GM12872 (cell line): Measurements from ENCODE around the gene KLF4.
A peak's percentile ranks its signal among the peaks of the same experiment; 100 is the strongest.

Experiments used
- TF ChIP-seq, protein P1 (sequence below): IDR thresholded peaks from 3 replicates; pipeline ENCODE4 v1.5.1; 2011; ENCODE audit warnings: low read depth, mild to moderate bottlenecking, low read length, moderate library complexity; ENCODE audit not compliant: insufficient read depth

Gene KLF4

DNA sequence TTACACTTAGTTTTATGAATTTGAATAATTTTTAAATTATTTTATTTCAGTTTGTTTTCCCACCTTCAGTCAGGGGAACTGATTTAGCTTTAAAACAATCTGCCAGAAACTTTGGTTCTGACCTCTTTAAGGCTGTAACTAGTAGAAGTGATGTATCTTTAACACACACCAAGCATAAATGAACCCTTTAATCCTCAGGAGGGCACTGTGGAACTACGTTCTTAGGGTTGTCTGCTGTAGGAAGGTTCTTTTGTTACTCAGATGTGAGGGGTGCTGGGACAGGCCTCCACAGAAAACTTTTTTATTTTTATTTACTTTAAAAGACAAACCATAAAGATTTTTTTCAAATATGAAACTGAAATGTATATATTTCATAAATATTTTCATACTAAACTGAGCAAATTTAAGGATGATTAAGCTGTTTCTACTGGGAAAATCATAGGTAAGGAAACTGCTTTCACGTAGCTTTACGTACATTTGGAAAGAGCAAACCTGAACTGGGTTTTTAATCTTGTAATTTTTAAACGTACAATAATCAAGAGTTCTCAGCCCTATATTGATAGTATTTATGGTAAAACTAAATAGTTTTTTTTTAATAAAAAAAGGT, 5.3 kb downstream of the KLF4 start:
- TF ChIP-seq, protein P1, sequence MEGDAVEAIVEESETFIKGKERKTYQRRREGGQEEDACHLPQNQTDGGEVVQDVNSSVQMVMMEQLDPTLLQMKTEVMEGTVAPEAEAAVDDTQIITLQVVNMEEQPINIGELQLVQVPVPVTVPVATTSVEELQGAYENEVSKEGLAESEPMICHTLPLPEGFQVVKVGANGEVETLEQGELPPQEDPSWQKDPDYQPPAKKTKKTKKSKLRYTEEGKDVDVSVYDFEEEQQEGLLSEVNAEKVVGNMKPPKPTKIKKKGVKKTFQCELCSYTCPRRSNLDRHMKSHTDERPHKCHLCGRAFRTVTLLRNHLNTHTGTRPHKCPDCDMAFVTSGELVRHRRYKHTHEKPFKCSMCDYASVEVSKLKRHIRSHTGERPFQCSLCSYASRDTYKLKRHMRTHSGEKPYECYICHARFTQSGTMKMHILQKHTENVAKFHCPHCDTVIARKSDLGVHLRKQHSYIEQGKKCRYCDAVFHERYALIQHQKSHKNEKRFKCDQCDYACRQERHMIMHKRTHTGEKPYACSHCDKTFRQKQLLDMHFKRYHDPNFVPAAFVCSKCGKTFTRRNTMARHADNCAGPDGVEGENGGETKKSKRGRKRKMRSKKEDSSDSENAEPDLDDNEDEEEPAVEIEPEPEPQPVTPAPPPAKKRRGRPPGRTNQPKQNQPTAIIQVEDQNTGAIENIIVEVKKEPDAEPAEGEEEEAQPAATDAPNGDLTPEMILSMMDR, result 0 out of 3 replicates have a peak, but pooled peaks have one; percentile 17

DNA sequence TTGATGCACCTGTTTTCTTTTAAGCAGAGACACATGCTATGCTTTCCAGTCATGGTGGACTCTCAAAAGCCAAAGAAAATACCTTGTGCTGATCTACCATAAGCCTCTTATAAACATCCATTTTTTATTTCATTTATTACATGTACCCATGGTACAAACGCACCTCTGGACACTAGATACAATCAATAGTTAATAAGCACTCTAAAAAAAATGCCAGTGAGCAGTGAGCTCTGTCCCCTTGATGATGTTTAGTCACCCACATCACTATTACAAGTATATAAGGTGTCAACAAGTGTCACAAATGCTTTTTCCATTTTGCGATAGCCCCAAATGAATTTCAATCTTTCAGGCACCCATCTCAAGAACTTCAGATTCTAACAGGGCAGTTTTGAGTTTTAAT, 5.9 kb downstream of the KLF4 start:
- TF ChIP-seq, protein P1, result no peak

DNA sequence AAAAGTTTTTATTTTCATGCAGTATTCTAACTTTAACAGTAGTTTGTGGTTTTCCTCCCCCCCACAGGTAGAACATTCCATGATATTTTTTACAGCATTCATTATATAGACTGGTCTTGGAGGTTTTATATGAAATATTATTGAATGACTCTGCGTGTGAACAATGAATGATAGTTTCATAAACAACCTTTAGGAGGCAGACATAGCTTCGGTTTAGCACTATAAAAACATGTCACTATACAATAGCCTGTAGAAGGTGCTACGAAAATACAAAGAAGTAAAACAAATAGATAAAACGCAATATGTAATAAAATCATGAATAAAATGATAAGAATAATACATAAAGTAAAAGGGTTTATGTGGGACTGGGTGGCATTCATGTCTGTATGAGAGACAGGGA, 8.5 kb downstream of the KLF4 start:
- TF ChIP-seq, protein P1, result no peak

DNA sequence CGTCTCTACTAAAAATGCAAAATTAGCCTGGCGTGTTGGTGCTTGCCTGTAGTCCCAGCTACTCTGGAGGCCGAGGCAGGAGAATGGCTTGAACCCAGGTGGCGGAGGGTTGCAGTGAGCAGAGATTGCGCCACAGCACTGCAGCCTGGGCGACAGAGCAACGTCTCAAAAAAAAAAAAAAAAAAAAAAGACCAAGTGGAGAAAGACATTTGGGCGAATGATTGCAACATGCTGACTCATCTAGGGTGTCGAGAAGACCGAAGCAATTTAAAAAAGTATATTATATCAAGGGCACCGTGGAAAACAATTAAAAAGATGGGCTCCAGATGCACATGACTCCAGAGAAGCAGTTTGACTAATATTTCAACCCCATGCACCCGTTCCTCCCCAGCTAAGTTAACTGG, 9.2 kb downstream of the KLF4 start:
- TF ChIP-seq, protein P1, result no peak

DNA sequence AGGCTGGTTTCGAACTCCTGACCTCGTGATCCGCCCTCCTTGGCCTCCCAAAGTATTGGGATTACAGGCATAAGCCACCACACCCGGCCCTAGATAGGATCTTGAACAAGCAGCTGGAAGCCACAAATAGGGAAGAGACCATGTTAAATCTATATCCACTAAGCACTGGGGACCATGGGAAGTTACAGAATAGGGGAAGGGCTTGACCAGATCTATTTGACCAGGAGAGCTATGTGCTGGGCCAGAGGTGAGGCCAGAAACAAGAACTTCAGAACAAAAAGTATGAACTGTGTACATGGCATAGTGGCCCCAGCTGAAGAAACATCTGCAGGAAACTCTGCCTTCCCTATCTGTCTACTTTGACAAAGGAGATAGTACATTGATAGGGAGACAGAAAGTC, 10.8 kb downstream of the KLF4 start:
- TF ChIP-seq, protein P1, result no peak

DNA sequence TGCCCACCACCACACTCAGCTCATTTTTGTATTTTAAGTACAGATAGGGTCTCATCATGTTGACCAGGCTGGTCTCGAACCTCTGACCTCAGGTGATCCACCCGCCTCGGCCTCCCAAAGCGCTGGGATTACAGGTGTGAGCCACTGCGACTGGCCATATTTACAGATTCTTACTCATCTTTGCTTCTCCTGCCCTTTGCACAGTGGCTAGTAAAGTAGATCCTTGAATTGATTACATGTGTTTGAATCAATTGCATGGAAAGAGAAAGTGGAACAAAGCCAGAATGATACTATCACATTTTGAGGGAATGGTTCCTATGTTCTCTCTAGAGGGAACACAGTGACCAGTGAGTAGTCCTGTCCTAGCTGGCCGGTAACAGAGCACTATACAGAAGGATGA, 15.4 kb downstream of the KLF4 start:
- TF ChIP-seq, protein P1, result no peak

DNA sequence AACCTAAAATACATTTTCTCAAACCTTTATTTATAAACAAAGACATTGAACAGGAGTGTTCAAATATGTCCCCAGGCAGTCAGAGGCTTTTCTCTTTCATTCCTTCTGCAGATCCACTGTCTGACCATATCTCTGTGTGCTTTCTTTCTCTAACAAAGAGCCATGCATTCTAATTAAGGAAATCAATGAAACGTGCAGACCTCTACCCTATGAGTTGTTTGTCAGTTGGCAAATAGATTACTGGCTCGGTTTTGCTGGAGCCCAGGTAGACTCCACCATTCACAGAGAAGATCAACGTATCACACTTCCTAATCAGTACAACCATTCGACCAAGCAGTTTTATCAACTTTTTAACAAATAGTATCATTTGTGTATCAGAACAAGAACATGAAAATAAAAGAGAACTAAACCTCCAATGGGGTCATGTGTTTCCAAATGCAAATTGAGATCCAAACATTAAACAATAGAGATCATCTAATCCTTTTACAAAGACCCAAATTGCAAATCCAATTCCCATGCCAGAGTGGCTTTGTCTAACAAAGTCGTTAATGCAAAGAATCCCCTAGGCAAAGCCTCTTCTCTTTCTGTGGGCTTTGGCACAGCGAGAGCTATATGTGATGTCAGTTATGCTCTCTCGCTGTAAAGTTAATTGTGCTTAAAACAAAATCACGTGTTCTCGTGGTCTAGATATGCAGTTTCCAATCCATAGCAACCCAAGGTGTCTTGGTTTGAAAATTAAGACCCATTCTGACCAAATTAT, 16.8 kb downstream of the KLF4 start:
- TF ChIP-seq, protein P1, result no peak
